ENCODE data around the gene GRN.
A peak's percentile ranks its signal among the peaks of the same experiment; 100 is the strongest.
"Not testable (repeated sequence)": the region's sequence is repeated elsewhere in the genome, so short reads cannot be mapped to it uniquely, and the experiment has no call there.

GRN gene

DNA sequence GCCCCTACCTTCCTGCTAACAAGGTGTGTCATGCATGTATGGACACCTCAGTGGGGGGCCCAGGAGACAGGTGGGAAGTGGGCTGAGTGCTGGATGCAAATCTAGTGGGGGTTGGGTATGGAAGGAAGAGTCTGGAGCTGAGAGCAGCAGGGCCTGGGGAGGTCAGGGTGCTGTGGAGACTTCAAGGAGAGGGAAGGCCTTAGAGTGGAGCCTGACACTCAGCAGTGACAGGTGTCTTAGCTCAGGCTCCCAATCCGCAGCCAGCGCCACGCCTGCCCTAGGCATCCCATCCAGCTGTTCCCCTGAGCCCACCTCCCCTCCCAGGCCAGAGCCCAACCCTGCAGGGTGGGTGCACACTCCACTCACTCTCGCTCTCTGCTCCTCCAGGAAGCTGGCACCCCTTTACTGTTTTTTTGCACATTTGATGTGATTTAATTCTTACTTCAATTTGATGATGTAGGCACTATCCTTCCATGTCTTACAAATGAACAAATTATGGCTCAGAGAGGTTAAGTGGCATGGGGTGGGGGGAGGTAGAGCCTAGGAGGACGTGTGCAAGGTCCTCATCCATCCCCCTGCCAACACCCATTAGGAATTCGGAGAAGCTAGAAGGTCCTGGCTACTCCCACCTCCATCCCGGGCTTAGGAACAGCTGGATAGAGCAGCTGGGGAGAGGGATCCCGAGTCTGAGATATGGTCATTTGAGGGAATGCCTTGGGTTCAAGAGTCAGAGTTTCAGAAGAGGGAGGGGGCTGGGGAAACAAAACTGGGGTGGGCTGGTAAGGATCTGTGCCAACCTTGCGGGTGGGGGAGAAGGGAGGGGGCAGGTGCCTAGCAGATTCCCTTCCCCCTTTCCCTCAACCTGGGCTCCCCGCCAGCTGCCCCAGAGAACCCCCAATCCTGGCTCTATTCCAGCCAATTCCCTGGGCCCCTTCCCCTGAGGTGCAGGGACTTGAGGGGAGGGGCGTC, 16.5 kb downstream of the GRN start:
- no peak for DNase-seq

GRCh38 chr17:44362459-44362948, 17.4 kb downstream of the GRN start:
- DNase-seq = no peak

DNA sequence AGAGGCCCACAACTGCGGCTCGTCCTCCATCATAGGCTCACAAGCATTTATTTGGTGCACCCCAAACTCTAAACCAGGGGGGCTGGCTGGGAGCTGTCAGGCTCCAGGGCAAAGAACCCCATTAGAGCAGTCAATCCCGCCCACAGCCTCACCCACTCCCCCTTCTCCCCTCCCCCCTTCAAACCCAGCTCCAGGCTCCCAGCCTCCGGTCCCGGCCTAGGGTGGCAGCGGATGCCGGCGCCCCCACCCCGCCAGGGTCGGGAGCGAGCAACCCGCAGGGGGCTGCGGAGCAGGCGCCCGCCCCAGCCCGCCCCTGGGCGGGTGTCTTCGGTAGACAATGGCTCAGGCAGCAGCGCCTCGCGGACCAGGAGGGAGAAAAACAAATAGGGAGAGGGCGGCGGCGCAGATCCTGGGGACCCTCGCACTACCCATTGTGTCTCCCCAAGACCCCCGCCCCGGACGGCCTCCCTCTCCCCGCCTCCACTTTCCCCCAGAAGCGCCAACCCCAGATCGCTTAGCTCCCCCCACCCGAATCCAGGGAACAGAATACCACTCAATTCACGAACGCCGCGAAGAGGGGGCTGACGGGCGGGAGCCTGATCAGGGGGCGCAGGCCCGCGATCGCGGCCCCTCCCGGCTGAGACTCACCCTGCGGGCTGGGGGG, 18.0 kb downstream of the GRN start:
- no peak for DNase-seq

- DNase-seq = no peak
Observed at GRCh38 chr17:44363613-44364159, 18.6 kb downstream of the GRN start, which contains the start of gene FAM171A2. Gene FAM171A2 (minus strand): TSS chr17:44363853. CDS start chr17:44363714, 139 bp downstream.

DNA sequence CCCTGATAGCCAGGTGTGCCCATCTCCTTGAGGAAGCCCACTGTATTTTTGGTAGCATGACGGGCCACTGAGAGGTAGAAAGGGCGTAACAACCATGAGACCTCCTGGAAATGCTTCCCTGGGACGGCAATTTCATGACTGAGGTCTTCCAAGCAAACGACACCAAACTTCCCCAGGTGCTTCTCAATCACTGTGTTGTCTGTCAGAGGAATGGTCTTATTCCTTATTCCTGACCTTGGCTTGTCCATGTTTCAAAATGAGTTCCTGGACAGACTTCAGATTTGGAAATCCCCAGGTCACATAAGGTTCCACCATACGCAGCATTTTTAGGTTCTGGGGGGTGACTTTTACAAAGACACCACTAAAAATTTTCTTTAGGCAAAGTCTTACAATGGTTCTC, 19.9 kb downstream of the GRN start:
- not testable (repeated sequence) for DNase-seq

- DNase-seq = peak; percentile 48
Observed at GRCh38 chr17:44367231-44367979, 22.3 kb downstream of the GRN start.

DNA sequence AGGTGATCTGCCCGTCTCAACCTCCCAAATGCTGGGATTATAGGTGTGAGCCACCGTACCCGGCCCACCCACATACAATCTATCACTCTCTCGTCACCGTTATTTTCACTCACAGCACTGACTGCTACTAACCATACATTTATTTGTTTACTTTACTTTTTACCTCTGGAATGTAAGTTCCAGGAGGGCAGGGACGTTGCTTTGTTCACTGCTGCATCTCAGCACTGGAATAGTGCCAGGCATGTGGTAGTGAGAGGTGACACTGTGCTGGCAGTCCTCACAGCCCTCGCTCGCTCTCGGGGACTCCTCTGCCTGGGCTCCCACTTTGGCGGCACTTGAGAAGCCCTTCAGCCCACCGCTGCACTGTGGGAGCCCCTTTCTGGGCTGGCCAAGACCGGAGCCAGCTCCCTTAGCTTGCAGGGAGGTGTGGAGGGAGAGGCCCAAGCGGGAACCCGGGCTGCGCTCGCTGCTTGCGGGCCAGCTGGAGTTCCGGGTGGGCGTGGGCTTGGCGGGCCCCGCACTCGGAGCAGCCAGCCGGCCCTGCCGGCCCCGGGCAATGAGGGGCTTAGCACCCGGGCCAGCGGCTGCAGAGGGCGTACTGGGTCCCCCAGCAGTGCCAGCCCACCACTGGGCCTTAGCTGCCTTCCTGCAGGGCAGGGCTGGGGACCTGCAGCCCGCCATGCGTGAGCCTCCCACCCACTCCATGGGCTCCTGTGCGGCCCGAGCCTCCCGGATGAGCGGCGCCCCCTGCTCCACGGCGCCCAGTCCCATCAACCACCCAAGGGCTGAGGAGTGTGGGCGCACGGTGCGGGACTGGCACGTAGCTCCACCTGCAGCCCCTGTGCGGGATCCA, 23.5 kb downstream of the GRN start:
- not testable (repeated sequence) for DNase-seq

DNA sequence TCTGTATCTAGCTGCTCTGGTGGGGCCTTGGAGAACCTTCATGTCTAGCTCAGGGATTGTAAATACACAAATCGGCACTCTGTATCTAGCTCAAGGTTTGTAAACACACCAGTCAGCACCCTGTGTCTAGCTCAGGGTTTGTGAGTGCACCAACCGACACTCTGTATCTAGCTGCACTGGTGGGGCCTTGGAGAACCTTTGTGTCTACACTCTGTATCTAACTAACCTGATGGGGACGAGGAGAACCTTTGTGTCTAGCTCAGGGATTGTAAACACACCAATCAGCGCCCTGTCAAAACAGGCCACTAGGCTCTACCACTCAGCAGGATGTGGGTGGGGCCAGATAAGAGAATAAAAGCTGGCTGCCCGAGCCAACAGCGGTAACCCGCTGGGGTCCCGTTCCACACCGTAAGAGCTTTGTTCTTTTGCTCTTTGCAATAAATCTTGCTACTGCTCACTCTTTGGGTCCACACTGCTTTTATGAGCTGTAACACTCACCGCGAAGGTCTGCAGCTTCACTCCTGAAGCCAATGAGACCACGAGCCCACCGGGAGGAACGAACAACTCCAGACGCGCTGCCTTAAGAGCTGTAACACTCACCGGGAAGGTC, 24.4 kb downstream of the GRN start:
- not testable (repeated sequence) for DNase-seq

GRCh38 chr17:44372036-44372435, 26.9 kb downstream of the GRN start:
- no peak for DNase-seq

DNA sequence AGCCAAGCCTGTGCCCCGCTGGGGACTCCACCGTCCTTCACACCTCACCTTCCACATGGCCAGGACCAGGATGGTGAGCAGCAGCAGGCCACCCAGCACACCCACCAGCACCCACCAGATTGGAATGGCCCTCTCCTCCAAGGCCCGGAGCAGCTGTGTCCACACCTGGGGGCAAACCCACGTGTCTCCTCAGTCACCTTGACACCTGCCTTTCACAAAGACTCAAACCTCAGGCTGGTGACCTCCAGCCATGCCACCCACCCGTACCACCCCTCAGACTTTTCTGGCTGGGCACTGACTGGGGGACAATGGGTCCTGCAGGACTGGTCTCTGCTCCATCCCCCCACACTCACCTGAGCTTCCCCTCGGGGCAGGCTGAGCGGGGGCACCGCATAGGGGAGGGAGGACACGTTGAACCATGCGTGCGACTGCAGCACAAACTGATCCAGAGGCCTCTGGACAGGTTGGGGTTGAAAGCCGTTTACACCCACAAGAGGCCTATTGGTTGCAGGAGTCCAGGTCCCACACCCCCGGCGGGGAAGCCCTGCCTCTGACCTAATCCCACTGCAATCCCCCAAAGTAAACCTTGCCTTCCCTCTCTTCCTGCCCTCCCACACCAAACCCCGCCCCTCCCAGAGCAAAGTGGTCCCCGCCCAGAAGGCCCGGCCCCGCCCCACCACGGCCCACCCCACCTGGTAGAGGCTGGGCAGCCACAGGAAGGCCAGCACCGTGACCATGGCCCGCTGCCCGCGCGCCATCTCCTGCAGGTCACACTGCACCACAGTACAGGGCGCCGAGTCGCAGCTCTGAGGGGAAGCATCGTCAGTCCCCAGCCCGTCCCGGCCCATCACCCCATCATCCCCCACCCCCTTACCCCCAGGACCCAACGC, 29.4 kb downstream of the GRN start:
- no peak for DNase-seq

GRCh38 chr17:44375196-44376017, 30.3 kb downstream of the GRN start:
- DNase-seq = no peak

GRCh38 chr17:44376124-44376523, 31.0 kb downstream of the GRN start:
- DNase-seq = no peak

- no peak for DNase-seq
Observed at GRCh38 chr17:44376779-44377178, 31.7 kb downstream of the GRN start.

GRCh38 chr17:44378171-44378705, 33.1 kb downstream of the GRN start:
- no peak for DNase-seq

DNA sequence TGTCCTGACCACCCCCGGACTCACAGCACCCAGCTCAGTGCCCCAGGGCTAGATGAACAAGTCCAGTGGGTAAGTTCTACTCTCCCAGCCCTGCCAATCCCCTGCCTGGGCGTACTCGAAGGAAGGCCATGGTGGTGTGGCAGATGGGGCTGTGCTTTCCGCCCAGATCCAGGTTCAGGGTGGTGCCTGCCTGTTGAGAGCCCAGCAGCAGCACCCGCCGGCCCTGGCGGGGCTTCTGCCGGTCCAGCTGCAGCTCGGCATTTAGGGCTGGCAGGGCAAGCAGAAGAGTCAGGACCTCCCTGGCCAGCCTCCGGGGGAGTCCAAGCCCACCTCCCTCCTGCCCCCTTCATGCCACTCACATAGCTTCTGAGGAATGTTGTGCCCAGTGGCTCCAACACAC, 34.8 kb downstream of the GRN start:
- no peak for DNase-seq

DNA sequence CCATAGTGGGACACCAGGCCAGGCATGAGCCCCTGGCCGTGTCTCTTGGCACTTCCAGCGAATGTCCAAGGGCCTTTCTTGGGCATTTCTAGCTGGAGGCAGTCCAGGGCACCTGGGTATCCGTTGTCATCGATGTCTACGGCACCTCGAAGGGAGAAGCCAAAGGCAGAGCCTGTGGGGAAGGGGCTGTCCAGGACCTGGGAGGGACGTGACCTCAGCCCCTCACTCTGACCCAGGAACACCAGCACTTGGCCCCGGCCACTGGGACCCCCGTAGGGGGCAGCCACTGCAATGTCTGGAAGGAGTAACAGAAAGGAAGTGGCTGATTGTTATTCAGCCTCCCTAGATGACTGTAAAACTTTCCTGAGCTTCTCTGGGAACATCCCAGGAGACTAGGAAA, 35.7 kb downstream of the GRN start:
- no peak for DNase-seq

- no peak for DNase-seq
Observed at GRCh38 chr17:44381810-44382305, 36.8 kb downstream of the GRN start.

DNA sequence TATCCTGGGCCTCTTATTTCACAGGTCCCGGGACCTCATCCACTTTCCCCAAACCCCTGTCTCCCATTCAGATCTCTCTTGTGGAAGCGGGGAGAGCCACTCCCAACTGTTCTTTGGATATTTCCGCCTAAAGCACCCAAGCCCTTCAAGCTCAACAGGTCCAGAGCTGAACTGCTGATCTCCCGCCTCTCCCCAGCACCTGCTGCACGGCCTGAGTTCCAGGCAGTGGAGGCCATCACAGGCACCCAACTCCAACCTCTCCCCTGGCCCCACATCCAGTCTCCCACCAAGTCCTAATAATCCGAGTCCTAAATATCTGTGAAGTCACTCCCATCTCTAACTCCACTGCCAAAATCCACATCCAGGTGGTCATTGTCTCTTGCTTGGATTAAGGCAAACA, 37.8 kb downstream of the GRN start:
- DNase-seq = no peak

- no peak for DNase-seq
Observed at GRCh38 chr17:44383363-44383762, 38.3 kb downstream of the GRN start.
